HG02678 (cell line): ENCODE measurements around the gene ACTN4.
A peak's percentile ranks its signal among the peaks of the same experiment; 100 is the strongest.

Source experiments
- ATAC-seq: cut with Tn5 transposase; IDR thresholded peaks from one replicate; pipeline ENCODE4 v1.9.1; 2021; ENCODE audit warnings: mild to moderate bottlenecking, moderate library complexity; ENCODE audit not compliant: unreplicated experiment

The ACTN4 gene

DNA sequence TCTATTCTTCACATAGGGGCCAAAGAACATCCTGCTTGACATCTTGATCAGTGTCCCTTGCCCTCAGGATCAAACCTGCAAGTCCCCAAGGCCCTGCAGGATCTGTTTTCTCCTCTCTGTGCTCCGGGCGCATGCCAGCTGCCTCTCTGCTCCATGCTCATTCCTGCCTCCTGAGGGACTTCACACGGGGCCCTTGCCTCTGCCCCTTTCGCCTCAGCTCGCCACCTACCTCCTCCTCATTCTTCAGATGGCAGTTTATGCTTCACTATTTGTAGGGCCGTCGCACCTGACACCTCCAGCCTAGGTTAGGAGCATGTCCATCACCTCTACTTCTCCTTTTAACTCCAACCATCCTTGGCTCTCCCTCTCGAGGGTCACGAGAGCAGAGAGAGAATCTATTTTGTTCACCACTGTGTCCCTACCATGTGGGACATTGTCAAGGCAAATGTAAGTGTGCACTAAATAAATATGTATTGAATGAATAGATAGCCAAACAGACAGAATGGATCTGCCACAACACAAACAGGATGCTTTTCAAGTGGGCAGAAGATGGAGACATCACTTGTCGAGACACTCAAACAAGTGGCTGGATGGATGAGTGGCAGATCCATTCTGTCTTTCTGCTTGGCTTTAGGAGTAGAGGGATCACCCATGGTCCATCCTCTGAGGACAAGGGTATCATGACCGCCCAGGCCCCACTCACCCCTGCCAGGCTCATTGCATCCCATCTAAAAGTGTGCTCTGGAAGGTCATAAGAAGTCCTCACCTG, 29.6 kb downstream of the ACTN4 start:
- no peak for ATAC-seq

DNA sequence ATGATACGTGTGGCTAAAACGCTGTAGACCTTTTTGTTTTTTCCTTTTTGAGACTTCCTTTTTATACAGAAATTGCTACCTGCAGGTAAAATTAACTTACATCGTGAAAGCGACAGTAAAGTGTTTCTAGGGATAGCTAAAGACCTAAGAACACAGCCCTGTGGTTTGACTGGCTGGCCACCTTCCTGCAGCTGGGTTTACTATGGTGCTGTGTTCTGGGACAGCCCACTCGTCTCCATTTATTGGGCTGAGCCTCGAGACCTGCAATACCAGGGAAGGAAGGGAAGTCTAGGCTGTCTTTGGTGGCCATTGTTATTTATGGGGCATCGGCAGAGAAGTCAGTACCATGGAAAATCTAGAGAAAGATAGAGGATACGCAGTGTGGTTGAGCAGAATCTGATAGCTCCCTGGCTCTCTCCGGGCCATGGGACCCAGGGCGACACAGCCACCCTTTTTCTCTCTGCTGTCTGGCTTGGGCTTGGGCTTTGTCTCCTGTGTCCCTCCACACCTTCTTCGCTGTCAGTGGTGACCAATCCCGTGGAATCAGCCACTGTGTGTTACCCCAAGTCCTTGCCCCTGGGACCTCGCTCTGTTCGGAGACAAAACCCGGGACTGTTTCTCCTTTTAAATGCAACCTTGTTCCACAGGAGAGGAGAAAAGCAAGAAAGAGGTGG, 30.9 kb downstream of the ACTN4 start:
- no peak for ATAC-seq

DNA sequence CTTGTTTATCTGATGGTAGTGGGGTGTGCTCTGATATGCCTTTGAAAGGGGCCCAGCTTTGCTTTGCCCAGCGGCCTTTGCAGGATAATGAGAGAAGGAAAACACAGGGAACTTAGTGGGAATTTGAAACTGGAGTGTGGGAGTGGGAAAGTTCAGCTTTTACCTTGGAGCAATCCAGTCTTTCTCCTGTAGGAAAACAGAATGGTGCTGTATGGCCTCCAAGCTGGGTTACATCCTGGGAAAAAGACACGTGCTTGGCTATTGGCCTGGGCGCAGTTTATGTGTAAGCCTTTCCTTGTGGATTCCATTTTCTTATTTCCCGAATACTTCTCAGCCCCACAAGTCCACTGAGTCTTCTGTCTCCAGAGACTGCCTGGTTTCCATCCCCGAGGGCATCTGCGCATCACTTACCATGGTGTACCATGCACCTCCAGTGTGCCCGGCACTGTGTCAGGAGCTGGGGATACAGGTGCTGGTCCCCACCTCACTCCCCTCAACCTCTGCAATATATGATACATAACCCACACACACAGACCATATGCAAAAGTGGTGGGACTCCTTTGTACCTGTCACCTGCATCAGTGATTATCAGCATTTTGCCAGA, 31.5 kb downstream of the ACTN4 start:
- ATAC-seq = no peak

DNA sequence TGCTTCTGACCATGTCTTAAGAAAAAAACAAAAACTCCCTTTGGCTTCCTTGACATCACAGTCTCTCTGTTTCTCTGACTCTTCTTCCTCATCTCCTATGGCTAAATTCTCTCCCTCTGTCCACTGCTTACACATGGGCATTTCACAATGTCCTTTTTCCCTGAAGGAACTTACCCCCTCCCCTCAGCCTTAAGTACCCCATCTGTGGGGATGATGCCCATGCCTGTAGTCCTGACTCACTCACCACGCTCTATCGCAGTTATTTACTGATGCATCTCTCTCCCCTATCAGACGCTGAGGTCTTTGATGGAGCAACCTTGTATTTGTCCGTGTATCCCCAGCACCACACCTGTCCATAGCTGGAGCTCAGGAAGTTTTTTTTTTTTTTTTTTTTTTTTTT, 32.4 kb downstream of the ACTN4 start:
- no peak for ATAC-seq

DNA sequence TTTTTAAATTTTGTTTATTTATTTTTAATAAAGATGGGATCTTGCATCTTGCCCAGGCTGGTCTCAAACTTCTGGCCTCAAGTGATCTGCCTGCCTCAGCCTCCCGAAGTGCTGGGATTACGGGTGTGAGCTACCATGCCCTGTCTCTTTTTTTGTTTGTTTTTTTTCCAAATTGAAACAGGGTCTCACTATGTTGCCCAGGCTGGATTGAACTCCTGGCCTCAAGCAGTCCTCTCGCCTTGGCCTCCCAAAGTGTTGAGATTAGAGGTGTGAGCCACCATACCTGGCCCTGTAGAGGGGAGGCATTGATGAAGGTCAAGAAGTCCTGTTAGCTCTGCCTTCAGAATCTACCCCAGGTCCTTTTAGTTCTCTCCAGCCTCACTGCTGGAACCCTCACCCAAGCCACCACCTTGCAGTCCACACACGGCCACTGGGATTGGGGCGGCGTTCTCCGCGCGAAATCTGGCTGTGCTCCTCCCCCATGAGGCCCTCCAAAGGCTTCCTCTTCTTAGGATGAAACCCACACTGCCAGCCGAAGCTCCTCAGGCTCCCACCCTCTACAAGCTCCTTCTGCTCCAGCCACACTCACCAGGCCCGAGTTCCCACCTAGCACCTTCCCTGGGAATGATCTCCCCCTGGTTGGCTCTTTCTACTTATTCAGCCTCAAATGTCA, 34.9 kb downstream of the ACTN4 start:
- ATAC-seq = no peak

DNA sequence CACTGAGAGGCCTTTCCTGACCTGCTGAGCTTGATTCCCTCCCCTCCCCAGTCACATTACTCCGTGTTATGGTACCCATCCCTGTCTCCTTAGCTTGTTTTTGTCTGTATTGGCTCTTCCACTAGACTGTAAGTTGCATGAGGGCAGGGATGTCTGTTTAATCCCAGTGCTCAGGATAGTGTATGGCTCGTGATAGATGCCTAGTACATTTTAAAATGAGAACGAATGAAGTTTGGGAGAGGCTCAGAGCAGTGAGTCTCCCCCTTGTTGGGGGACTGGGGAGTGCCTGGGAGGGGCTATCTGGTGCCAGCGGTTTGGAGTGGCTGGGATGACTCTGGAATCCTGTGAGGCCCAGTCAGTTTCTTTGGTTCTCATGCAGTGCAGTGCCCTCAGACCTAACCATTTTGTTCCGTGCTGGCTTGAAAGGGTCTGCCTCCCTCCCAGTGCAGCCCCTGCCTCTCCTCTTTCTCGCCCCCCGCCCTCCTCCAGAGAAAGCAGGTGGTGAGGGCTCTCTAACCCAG, 35.5 kb downstream of the ACTN4 start:
- ATAC-seq = no peak

DNA sequence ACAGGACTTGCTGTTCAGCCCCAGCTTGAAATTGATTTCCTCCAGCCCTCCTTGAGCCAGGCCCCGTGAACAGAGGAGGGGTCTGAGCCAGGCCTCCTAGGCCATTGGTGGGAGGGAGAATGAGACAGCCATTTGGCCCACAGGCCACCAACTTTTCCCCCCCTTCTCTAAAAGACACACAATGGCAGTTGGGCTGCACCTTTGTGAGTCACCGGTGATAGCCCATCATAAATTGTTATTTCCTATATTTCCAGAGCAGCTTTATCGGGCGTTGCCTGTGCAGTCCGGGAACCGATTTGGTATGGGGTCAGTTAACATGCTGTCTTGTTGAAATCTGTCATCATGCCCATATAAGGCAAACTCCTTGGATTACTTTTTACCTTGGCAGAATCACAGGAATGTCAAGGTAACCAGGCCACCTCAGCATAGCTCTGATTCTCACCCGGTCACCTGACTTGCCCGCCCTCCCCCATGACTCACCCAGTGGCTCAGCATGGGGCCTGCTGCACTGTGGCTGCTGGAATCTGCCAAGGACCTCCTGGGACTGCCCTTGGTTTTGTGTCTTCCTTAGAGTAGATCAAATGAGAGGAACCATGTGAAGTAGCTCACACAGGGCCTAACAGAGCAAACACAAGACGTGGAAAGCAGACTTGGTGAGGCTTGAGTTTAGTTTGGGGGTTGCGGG, 36.1 kb downstream of the ACTN4 start:
- ATAC-seq = no peak

DNA sequence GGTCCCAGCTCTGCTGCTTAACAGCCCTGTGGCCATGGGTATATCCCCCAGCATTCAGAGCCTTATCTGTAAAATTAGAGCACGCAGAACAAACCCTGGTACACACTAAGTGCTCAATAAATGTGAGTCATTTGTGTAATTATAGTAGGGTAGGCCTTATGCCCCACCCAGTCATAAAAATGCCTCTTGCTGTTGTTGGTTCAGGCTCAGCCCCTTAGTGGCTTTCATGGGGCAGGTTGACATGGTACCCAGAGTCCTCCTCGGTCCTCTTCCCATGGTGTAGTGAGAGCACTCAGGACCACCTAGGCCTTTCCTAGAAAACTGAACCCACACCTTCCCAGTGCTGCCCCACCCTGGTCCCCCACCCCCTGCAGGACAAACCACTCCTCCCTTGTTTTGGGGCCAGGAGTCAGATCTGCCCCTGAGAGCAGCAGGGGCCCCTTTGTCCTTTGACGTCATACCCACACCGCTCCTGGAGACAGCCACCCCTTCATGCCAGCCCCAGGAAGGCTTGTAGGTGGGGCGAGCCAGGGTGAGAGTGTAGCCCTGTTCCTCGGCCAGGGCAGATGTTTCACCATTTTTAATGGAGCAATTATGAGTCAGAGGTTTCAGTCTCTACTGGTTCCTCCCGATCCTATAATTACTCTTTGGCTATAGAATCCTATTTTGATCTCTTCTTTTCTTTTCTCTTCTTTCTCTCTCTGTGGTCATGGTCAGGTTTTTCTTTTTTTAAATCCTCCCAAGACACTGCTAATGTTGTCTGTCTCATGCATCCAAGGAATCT, 36.8 kb downstream of the ACTN4 start:
- ATAC-seq = no peak

DNA sequence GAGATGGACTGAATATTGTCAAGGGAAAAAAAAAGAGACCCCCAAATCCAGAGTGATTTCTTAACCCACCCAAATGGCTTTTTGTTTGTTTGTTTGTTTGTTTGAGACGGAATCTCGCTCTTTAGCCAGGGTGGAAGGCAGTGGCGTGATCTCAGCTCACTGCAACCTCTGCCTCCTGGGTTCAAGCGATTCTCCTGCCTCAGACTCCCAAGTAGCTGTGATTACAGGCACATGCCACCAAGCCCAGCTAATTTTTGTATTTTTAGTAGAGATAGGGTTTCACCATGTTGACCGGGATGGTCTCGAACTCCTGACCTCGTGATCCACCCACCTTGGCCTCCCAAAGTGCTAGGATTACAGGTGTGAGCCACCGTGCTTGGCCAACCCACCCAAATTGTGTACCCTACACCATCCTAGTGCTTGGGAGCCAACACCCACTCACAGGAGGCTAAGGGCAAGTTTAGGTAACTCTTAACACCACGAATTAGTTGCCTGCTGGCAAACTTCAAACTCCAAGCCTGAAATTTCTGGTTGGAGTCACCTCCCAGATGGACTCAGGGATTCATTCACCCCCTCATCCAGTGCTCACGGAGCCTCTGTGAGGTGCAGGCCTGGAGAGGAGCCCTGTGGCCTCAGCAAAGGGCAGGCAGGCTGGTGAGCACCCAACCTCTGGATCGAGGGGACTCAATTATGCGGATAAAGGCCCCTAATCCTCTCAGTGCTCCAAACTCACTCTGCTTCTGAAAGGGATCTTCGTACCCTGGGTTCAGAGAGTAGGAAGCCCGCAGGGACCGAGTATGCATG, 37.6 kb downstream of the ACTN4 start:
- no peak for ATAC-seq

DNA sequence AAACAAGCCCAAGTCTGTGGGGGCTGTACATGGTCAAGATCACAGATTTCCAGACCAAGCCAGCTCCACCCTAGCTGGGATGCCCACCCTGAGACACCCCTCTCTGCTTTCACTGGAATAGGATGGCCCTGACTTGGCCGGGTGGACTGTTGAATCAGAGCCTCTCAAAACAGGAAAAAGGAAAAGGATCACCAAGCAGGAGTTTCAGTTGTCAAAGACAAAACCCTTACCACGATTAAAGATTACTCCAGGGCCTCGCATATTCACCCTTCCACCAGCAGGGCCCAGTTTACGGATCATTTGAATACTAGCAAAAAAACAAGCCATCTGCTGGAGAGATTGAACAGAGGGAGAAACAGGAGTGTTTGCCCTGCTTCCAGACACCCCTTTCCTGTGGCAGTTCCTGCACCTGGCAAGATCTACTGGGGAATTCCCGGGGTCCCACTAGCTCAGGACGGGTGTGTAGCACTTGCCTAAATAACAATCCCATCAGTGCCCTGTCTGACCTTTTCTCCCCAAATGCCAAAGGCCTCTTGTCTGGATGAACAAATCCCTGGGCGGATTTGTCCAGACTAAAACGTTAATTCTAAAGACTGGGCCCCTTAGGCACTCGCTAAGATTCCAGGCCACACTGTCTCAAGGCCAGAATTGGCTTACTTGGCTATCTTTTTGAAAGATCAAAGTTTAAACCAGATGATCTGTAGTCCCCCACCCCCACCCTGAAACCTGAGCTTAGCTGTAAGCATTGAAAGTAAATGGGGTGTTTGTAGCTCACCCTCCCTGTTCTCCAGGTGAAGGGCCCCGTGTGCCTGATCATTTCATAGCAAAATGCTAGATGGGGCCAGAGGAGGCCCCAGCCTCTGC, 38.4 kb downstream of the ACTN4 start:
- ATAC-seq = peak; percentile 16

DNA sequence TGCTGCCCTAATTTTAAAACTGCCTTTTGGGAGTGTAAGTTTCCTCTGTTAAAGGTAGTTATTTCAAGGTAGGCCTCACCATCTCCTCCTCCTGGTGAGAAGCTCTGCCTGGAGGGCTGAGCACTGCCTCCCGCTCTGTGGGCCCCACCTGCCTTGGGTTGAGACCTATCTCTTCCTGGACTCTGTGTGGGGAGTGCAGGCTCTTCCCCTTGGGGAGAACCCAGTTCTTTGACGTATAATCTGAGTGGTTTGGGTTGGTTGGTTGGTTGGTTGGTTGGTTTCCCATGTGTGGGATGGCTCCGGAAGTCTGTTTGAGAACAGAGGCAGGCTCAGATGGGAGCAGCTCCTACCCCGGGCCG, 39.1 kb downstream of the ACTN4 start:
- peak; percentile 56 for ATAC-seq

DNA sequence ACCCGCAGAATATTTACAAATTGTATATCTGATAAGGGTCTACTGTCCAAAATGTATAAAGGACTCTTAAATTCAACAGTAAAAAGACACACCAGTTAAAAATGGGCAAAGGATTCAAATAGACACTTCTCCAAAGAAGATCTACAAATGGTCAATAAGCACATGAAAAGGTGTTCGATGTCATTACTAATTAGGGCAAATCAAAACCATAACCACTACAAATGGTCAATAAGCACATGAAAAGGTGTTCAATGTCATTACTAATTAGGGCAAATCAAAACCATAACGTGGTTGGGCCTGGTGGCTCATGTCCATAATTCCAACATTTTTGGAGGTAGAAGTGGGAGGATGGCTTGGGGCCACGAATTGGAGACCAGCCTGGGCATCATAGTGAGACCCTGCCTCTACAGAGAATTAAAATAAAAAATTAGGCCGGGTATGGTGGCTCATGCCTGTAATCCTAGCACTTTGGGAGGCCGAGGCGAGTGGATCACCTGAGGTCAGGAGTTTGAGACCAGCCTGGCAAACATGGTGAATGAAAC, 40.5 kb downstream of the ACTN4 start:
- ATAC-seq = no peak

DNA sequence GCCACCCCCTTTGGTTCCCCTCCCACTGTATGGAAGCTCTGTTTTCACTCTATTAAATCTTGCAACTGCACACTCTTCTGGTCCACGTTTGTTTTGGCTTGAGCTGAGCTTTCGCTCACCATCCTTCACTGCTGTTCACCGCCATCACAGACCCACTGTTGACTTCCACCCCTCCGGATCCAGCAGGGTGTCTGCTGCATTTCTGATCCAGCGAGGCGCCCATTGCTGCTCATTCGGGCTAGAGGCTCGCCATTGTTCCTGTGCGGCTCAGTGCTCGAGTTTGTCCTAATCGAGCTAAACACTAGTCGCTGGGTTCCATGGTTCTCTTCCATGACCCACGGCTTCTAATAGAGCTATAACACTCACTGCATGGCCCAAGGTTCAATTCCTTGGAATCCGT, 42.7 kb downstream of the ACTN4 start:
- ATAC-seq = no peak

DNA sequence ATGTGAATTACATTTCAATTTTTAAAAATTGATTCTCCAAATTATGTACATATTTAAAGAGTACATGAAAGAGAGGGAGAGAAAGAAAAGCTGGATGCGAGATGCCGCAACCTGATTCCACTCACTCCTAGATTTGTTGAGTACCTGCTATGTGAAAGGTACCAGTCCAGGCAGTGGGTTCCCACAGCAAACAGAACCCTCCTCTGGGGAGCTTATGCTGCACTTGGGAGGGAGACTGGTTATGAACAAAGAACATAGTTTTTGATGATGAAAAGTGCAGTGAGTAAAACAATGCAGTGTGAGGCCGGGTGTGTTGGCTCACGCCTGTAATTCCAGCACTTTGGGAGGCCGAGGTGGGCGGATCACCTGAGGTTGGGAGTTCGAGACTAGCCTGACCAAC, 43.4 kb downstream of the ACTN4 start:
- ATAC-seq = no peak

DNA sequence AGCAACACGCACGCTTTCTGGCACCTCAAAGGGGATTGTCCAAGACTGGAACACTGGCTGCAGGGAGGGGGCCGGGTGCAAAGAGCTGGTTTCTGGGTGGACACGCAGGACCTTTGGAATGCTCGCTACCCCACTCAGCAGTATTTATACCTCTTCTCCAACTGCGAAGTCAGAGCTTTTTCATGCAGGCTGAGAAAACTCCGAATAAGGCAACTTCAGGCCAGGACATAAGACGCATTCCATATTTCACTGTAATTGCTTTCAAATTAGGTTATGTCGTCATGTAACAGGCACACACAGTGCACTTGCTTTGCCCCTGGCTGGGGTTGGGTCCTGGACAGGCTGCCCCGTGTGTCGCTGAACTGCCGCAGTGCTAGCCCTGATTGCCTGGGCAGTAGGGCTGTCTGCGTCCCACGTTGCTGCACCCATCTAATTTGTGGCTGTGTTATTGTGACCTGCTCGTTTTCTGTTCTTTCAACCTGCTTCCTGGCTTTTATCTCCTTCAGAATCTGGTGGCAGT, 44.5 kb downstream of the ACTN4 start:
- no peak for ATAC-seq

DNA sequence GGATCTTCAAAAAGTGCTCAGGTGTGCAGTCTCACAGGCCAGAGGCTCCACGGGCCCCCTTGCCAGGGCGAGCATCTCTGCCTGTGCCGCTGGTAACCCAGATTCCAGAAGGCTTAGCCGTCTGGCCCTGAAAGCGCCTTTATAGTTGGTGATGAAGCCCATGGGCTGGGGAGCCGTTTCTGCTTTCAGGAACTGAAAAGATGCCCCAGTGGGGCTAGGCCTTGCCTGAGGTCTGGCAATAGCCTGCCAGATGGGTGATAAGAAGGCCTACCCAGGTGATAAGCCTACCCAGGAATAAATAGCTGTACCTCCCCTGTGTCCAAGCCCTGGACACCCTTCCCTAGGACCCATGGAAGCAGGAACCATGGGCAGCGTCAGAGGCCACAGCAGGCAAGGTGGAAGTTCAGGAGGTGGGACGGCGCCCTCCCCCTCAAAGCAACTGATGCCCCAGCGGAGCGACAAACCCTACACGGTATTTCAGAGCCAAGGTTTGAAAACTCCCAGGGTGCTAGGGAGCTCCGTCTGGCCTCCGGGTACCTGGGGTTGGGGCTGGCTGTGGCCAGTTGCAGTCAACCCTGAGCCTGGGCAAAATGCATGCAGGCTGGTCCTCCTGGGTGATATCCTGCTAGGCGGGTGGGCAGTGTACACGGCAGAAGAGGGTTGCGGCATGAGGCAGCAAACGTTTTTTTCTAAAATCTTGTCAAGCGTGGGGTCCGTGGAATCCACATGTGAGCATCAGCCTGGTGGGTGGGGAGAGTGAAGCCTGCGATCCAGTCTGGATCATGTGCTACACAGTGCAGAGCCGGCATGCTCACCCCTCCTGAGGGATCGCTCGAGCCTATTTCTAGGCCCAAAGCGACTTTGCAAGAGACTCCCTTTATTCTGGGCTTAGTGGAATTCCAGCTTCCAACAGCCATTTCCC, 45.3 kb downstream of the ACTN4 start:
- no peak for ATAC-seq
